Fibroblast of lung (primary cell): Measurements from ENCODE around the gene ARHGEF16. TPM values are rescaled to one million over a fixed set of nuclear protein-coding genes. Genes with fewer than 3 reads are reported as not detected.
A peak's percentile ranks its signal among the peaks of the same experiment; 100 is the strongest.

Source experiments
- DNase-seq, 2 donors: peaks; one replicate each; pipeline versions ENCODE4 v3.0.0 to v3.0.0-alpha.2; 2010; ENCODE audit warnings: low read depth in 2 of 2
- H2AFZ ChIP-seq: 2 replicates; pipeline ENCODE4 v1.5.1; 2012; ENCODE audit warnings: low read length, control low read depth, inconsistent platforms
- H3K27ac ChIP-seq: 2 replicates; pipeline ENCODE4 v1.5.1; 2011; ENCODE audit warnings: low read length, control low read depth; ENCODE audit not compliant: insufficient read depth
- H3K27me3 ChIP-seq: 2 replicates; pipeline ENCODE4 v1.5.1; 2011; ENCODE audit warnings: mild to moderate bottlenecking, low read length; ENCODE audit not compliant: control insufficient read depth, insufficient read depth
- H3K36me3 ChIP-seq: 2 replicates; pipeline ENCODE4 v1.5.1; 2011; ENCODE audit warnings: low read length; ENCODE audit not compliant: control insufficient read depth, insufficient read depth
- H3K4me1 ChIP-seq: 2 replicates; pipeline ENCODE4 v1.5.1; 2011; ENCODE audit warnings: low read length; ENCODE audit not compliant: control insufficient read depth, insufficient read depth; ENCODE audit errors: extremely low read depth
- H3K4me2 ChIP-seq: 2 replicates; pipeline ENCODE4 v1.5.1; 2011; ENCODE audit warnings: low read length, control low read depth; ENCODE audit not compliant: insufficient read depth; ENCODE audit errors: extremely low read depth
- H3K4me3 ChIP-seq, 4 experiments: fragments of 200-600 bp in 1 of 4; sonication (generic) in 1 of 4; replicated peaks in 1 of 4; 2 replicates each; pipeline ENCODE4 v1.5.1; 2011 to 2016; ENCODE audit warnings: low read length in 4 of 4, low read depth in 3 of 4, mild to moderate bottlenecking in 3 of 4, control low read depth in 2 of 4, inconsistent platforms in 1 of 4, mixed read lengths in 1 of 4; ENCODE audit not compliant: insufficient read depth in 1 of 4; ENCODE audit errors: control extremely low read depth in 1 of 4
- H3K79me2 ChIP-seq: 2 replicates; pipeline ENCODE4 v1.5.1; 2012; ENCODE audit warnings: mild to moderate bottlenecking, low read length, inconsistent platforms; ENCODE audit not compliant: control insufficient read depth, insufficient read depth
- H3K9ac ChIP-seq: 2 replicates; pipeline ENCODE4 v1.5.1; 2011; ENCODE audit warnings: mild to moderate bottlenecking, low read length, control low read depth; ENCODE audit not compliant: insufficient read depth
- H3K9me3 ChIP-seq: 2 replicates; pipeline ENCODE4 v1.5.1; 2012; ENCODE audit warnings: low read depth, low read length; ENCODE audit not compliant: control insufficient read depth, insufficient read depth
- H4K20me1 ChIP-seq: 2 replicates; pipeline ENCODE4 v1.5.1; 2011; ENCODE audit warnings: low read length; ENCODE audit not compliant: control insufficient read depth, insufficient read depth; ENCODE audit errors: extremely low read depth
- EZH2 ChIP-seq: IDR thresholded peaks from 2 replicates; pipeline ENCODE4 v1.5.1; 2012; ENCODE audit warnings: low read length, control low read depth, mild to moderate bottlenecking; ENCODE audit errors: missing control alignments
- polyA minus RNA-seq: library from RNA; depleted of rRNA, polyadenylated mRNA; stranded (reverse); fragments of >200 nt; gene quantifications from 2 replicates; pipeline ENCODE4 v1.2.3, GENCODE V29; 2011; ENCODE audit warnings: low replicate concordance
- polyA plus RNA-seq, 2 donors: library from polyadenylated mRNA; depleted of rRNA in 1 of 2; stranded (reverse) in 1 of 2; unstranded in 1 of 2; fragments of >200 nt; gene quantifications; 2 replicates each; pipeline ENCODE4 v1.2.1, GENCODE V29; 2011 to 2012; ENCODE audit warnings: missing spikeins in 1 of 2
- total RNA-seq: library from RNA; depleted of rRNA; stranded (reverse); fragments of >200 nt; gene quantifications from 2 replicates; pipeline ENCODE4 v1.2.1, GENCODE V29; 2014
- TF ChIP-seq, protein P1 (sequence below), 2 donors: IDR thresholded peaks in 1 of 2; conservative IDR thresholded peaks in 1 of 2; 1 replicate in 1 of 2; 2 replicates in 1 of 2; pipeline ENCODE4 v1.5.1; 2011 to 2012; ENCODE audit warnings: low read length in 2 of 2, control low read depth in 1 of 2, inconsistent platforms in 1 of 2, low read depth in 1 of 2, mild to moderate bottlenecking in 1 of 2

The ARHGEF16 gene
- total RNA-seq (under 0.01 and 0.17 TPM in 2 replicates), polyA plus RNA-seq (0.02 and 0.21 TPM in 2 replicates), polyA minus RNA-seq (0.15 TPM in 1 of 2 replicates, not detected in the other)
- 0.18 TPM in 1 of 2 replicates, not detected in the other for polyA plus RNA-seq (2012)

DNA sequence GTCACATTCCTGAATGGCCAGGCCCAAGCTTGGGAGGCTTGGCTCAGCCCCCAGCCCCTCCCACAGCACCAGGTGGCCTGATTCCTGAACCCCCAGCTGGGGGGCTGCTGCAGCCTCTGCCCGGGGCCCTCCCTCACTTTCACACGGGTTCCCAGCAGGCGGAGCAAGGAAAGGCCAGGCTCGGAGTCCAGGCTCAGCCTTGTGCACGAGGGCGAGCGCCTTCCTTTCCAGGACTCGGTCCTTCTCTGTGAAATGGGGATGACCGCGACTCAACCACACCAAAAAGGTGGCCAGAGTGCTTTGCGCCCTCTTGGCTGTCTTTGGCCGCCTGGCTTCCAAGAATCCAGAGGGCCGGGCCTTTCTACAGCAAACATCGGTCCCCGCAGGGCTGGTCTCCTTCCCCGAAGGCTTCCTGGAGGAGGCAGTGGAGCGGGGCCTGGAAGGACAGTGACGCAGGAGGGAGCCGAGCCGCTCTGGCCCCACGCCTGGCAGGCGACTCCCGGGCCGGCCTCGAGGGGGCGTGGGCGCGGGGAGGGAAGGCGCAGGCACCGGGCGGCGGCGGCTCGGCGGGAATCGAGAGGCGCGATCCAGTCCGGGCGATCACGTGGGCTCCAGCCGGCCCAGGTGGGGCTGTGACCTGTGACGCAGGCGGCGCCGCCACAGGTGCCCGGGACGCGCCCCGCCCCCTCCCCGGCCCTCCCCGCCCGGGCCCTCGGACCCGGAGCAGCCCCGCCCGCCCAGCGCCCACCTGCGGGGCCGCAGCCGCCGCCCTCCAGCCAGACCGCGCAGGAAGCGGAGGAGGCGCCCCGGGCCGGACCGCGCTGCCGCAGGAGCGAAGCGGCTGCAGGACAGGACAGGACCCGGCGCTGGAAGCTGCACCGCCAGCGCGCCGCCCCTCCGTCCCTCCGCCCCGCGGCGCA lies at the start of gene ARHGEF16:
Gene ARHGEF16 (plus strand): TSS at position 775 of the 920 bp plus-strand sequence. CDS start 8,420 bp downstream, outside the sequence.
- no peak within 1 kb of the TSS for H3K27ac ChIP-seq
- no peak within 1 kb of the TSS for H3K9ac ChIP-seq
- peak; percentile 12 for DNase-seq
- H4K20me1 ChIP-seq, result no peaks in the 10 kb centered on the region
- no peak within 1 kb of the TSS for H2AFZ ChIP-seq
- H3K4me1 ChIP-seq, result no peaks in the 10 kb centered on the region
- no peaks in the 10 kb centered on the region for H3K9me3 ChIP-seq
- H3K4me3 ChIP-seq, result peak within 1 kb of the TSS in 1 of 4 experiments; percentile 17
- no peaks in the 10 kb centered on the region for H3K36me3 ChIP-seq
- H3K4me2 ChIP-seq, result peak within 1 kb of the TSS; percentile 5
- H3K79me2 ChIP-seq, result no peaks in the 10 kb centered on the region
- no peaks in the 10 kb centered on the region for H3K27me3 ChIP-seq
- TF ChIP-seq, protein P1, sequence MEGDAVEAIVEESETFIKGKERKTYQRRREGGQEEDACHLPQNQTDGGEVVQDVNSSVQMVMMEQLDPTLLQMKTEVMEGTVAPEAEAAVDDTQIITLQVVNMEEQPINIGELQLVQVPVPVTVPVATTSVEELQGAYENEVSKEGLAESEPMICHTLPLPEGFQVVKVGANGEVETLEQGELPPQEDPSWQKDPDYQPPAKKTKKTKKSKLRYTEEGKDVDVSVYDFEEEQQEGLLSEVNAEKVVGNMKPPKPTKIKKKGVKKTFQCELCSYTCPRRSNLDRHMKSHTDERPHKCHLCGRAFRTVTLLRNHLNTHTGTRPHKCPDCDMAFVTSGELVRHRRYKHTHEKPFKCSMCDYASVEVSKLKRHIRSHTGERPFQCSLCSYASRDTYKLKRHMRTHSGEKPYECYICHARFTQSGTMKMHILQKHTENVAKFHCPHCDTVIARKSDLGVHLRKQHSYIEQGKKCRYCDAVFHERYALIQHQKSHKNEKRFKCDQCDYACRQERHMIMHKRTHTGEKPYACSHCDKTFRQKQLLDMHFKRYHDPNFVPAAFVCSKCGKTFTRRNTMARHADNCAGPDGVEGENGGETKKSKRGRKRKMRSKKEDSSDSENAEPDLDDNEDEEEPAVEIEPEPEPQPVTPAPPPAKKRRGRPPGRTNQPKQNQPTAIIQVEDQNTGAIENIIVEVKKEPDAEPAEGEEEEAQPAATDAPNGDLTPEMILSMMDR (conservative IDR thresholded peaks at IDR 0.05 in 1 of 2, IDR thresholded peaks at IDR 0.05 in 1 of 2; ENCODE audit: low read depth in 1 of 2, low read length in 2 of 2), result no peak
- TF ChIP-seq EZH2, result peak; percentile 58

DNA sequence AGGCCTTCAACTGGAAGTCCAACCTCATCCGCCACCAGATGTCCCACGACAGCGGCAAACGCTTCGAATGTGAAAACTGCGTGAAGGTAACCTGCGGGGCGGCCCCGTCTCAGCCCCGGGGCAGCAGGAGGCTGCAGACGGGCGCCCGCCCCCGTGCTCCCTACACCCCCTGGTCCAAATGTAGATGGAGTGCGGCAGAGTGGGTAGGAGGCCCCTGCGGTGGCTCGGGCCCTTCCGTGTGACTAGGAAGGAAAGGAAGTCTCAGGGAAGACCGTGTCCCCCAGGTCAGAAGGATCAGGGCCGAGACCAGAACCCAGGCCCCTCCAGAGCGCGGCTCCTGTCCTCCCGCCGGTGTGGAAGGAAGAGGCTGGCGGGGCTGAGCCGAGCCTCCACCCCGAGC lies 49.7 kb upstream of the ARHGEF16 start:
- H3K4me1 ChIP-seq, result no peaks in the 10 kb centered on the region
- no peak overlapping the region for H3K27ac ChIP-seq
- H4K20me1 ChIP-seq, result no peaks in the 10 kb centered on the region
- H3K79me2 ChIP-seq, result no peaks in the 10 kb centered on the region
- no peak overlapping the region for H3K4me2 ChIP-seq
- H3K27me3 ChIP-seq, result no peaks in the 10 kb centered on the region
- H3K9me3 ChIP-seq, result no peaks in the 10 kb centered on the region
- H3K36me3 ChIP-seq, result no peaks in the 10 kb centered on the region
- DNase-seq, result no peak
- H3K4me3 ChIP-seq, result no peak overlapping the region
- TF ChIP-seq EZH2, result no peak
- TF ChIP-seq, protein P1 (conservative IDR thresholded peaks at IDR 0.05 in 1 of 2, IDR thresholded peaks at IDR 0.05 in 1 of 2; ENCODE audit: low read depth in 1 of 2, low read length in 2 of 2), result no peak
- H3K9ac ChIP-seq, result no peak overlapping the region
- no peak overlapping the region for H2AFZ ChIP-seq

DNA sequence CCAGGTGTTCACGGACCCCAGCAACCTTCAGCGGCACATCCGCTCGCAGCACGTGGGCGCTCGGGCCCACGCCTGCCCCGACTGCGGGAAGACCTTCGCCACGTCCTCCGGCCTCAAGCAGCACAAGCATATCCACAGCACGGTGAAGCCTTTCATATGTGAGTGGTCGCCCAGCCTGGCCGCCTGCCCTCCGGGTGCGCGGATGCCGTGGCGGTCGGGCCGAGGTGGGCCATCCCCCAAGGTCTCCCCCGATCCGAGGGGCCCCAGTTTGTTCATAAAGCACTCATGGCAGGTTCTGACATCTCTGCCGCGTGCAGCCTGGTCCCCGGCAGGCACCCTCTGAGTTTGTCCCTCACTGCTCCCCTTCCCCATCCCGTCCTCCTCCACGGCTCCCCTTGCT lies 49.0 kb upstream of the ARHGEF16 start:
- Histone ChIP-seq H2AFZ (no peak overlapping the region), H3K4me3 (no peak overlapping the region), H3K9ac (no peak overlapping the region), H3K9me3 (no peaks in the 10 kb centered on the region), H3K4me2 (no peak overlapping the region), H3K4me1 (no peaks in the 10 kb centered on the region), H3K79me2 (no peaks in the 10 kb centered on the region), H3K36me3 (no peaks in the 10 kb centered on the region), H3K27ac (no peak overlapping the region), H3K27me3 (no peaks in the 10 kb centered on the region), H4K20me1 (no peaks in the 10 kb centered on the region)
- TF ChIP-seq EZH2, result no peak
- TF ChIP-seq, protein P1 (conservative IDR thresholded peaks at IDR 0.05 in 1 of 2, IDR thresholded peaks at IDR 0.05 in 1 of 2; ENCODE audit: low read depth in 1 of 2, low read length in 2 of 2), result no peak
- DNase-seq, result no peak
